Brain microvascular endothelial cell (primary cell): ENCODE data around the gene TRAPPC10.
A peak's percentile ranks its signal among the peaks of the same experiment; 100 is the strongest.

Source experiments
- DNase-seq: peaks from one replicate; pipeline ENCODE4 v3.0.0-alpha.2; 2020
- H3K27ac ChIP-seq: fragments of 250-450 bp; sonication (Bioruptor Pico); 2 replicates; pipeline ENCODE4 v1.5.1; 2020; ENCODE audit warnings: mild to moderate bottlenecking, moderate library complexity
- H3K27me3 ChIP-seq: fragments of 250-450 bp; sonication (Bioruptor Pico); replicated peaks from 2 replicates; pipeline ENCODE4 v1.5.1; 2020; ENCODE audit warnings: mild to moderate bottlenecking
- H3K36me3 ChIP-seq: fragments of 250-450 bp; sonication (Bioruptor Pico); replicated peaks from 2 replicates; pipeline ENCODE4 v1.5.1; 2020; ENCODE audit warnings: mild to moderate bottlenecking
- H3K4me3 ChIP-seq: 2 replicates; pipeline ENCODE4 v1.5.1; 2011; ENCODE audit warnings: low read depth, mild to moderate bottlenecking, control low read depth, low read length, moderate library complexity
- CTCF ChIP-seq: IDR thresholded peaks from 2 replicates; pipeline ENCODE4 v1.5.1; 2011; ENCODE audit warnings: low read depth, mild to moderate bottlenecking, moderate library complexity, low read length, control low read depth, inconsistent platforms; ENCODE audit errors: missing control alignments
- in situ Hi-C: cut with HindIII; loops from 2 replicates; pipeline ENCODE4 v1.10.0; 2017; ENCODE audit warnings: low sequenced_read_pairs, low pct_ligation_motif_present

Gene TRAPPC10

GRCh38 chr21:44067011-44067839, 55.1 kb downstream of the TRAPPC10 start:
- in situ Hi-C loops, result no loop called here
- DNase-seq, result no peak
- peaks cover 33% of the 10 kb centered on the region for H3K36me3 ChIP-seq
- no peak for TF ChIP-seq CTCF
- H3K27ac ChIP-seq, result no peak overlapping the region
- no peaks in the 10 kb centered on the region for H3K27me3 ChIP-seq
- no peak overlapping the region for H3K4me3 ChIP-seq

- H3K27ac ChIP-seq, result no peak overlapping the region
- in situ Hi-C loops, result no loop called here
- no peak for TF ChIP-seq CTCF
- H3K36me3 ChIP-seq, result peaks cover 28% of the 10 kb centered on the region
- no peak overlapping the region for H3K4me3 ChIP-seq
- H3K27me3 ChIP-seq, result no peaks in the 10 kb centered on the region
- DNase-seq, result no peak
Observed at GRCh38 chr21:44070391-44070790, 58.3 kb downstream of the TRAPPC10 start.

- in situ Hi-C loops, result no loop called here
- H3K4me3 ChIP-seq, result no peak overlapping the region
- no peak for DNase-seq
- H3K27ac ChIP-seq, result no peak overlapping the region
- H3K27me3 ChIP-seq, result no peaks in the 10 kb centered on the region
- TF ChIP-seq CTCF, result peak; percentile 35
- H3K36me3 ChIP-seq, result peaks cover 31% of the 10 kb centered on the region
Observed at GRCh38 chr21:44071359-44072104, 59.4 kb downstream of the TRAPPC10 start.

- no peak overlapping the region for H3K27ac ChIP-seq
- no peaks in the 10 kb centered on the region for H3K27me3 ChIP-seq
- no peak overlapping the region for H3K4me3 ChIP-seq
- TF ChIP-seq CTCF, result no peak
- in situ Hi-C loops, result no loop called here
- no peak for DNase-seq
- peaks cover 28% of the 10 kb centered on the region for H3K36me3 ChIP-seq
Observed at GRCh38 chr21:44072111-44072510, 60.0 kb downstream of the TRAPPC10 start.

GRCh38 chr21:44074315-44074958, 62.3 kb downstream of the TRAPPC10 start:
- H3K27me3 ChIP-seq, result no peaks in the 10 kb centered on the region
- no peak overlapping the region for H3K4me3 ChIP-seq
- DNase-seq, result no peak
- in situ Hi-C loops, result no loop called here
- peaks cover 28% of the 10 kb centered on the region for H3K36me3 ChIP-seq
- TF ChIP-seq CTCF, result no peak
- no peak overlapping the region for H3K27ac ChIP-seq
